ENCODE results near the gene FMO2. TPM values are rescaled to one million over a fixed set of nuclear protein-coding genes. Genes with fewer than 3 reads are reported as not detected.

The FMO2 gene, protein sequence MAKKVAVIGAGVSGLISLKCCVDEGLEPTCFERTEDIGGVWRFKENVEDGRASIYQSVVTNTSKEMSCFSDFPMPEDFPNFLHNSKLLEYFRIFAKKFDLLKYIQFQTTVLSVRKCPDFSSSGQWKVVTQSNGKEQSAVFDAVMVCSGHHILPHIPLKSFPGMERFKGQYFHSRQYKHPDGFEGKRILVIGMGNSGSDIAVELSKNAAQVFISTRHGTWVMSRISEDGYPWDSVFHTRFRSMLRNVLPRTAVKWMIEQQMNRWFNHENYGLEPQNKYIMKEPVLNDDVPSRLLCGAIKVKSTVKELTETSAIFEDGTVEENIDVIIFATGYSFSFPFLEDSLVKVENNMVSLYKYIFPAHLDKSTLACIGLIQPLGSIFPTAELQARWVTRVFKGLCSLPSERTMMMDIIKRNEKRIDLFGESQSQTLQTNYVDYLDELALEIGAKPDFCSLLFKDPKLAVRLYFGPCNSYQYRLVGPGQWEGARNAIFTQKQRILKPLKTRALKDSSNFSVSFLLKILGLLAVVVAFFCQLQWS
- not detected for total RNA-seq
- not detected for total RNA-seq (2013)

GRCh38 chr1:171185091-171185490, at the start of gene FMO2:
Gene FMO2 (plus strand): TSS chr1:171185300. CDS start chr1:171185714, 414 bp downstream.
- DNase-seq: no peak
- H3K27ac Mint-ChIP-seq: no peak within 1 kb of the TSS
- 90% methylated on average over 6 of the region's 6 CpGs for WGBS (ENCODE audit: insufficient coverage)
- no peaks in the 10 kb centered on the region for H3K9me3 Mint-ChIP-seq
- intact Hi-C loops (cut with micrococcal nuclease): no loop called here
- Histone ChIP-seq H3K9me3 (ENCODE audit: control insufficient read depth, insufficient read depth, low read length) (no peaks in the 10 kb centered on the region), H3K4me1 (ENCODE audit: control insufficient read depth, insufficient read depth, low read length) (no peaks in the 10 kb centered on the region), H3K36me3 (ENCODE audit: control insufficient read depth, insufficient read depth, low read length) (no peaks in the 10 kb centered on the region), H3K27ac (ENCODE audit: low read length) (no peak within 1 kb of the TSS), H3K27me3 (ENCODE audit: control insufficient read depth, insufficient read depth, low read length) (no peaks in the 10 kb centered on the region), H3K4me3 (ENCODE audit: low read length) (no peak within 1 kb of the TSS)
- H3K36me3 Mint-ChIP-seq: no peaks in the 10 kb centered on the region
- H3K4me1 Mint-ChIP-seq: no peaks in the 10 kb centered on the region
- TF ChIP-seq, protein P1, sequence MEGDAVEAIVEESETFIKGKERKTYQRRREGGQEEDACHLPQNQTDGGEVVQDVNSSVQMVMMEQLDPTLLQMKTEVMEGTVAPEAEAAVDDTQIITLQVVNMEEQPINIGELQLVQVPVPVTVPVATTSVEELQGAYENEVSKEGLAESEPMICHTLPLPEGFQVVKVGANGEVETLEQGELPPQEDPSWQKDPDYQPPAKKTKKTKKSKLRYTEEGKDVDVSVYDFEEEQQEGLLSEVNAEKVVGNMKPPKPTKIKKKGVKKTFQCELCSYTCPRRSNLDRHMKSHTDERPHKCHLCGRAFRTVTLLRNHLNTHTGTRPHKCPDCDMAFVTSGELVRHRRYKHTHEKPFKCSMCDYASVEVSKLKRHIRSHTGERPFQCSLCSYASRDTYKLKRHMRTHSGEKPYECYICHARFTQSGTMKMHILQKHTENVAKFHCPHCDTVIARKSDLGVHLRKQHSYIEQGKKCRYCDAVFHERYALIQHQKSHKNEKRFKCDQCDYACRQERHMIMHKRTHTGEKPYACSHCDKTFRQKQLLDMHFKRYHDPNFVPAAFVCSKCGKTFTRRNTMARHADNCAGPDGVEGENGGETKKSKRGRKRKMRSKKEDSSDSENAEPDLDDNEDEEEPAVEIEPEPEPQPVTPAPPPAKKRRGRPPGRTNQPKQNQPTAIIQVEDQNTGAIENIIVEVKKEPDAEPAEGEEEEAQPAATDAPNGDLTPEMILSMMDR (IDR thresholded peaks at IDR 0.05): no peak
- ATAC-seq: no peak
- H3K27me3 Mint-ChIP-seq (ENCODE audit: low read depth in 2 of 2): peaks cover 8 to 21% of the 10 kb centered on the region in 2 donors
- H3K4me3 Mint-ChIP-seq: no peak within 1 kb of the TSS

GRCh38 chr1:171137580-171137979, 47.5 kb upstream of the FMO2 start:
- no peaks in the 10 kb centered on the region for H3K4me1 ChIP-seq (ENCODE audit: control insufficient read depth, insufficient read depth, low read length)
- no peak overlapping the region for H3K4me3 Mint-ChIP-seq
- TF ChIP-seq, protein P1 (IDR thresholded peaks at IDR 0.05): no peak
- ATAC-seq (no peak), DNase-seq (no peak)
- no peaks in the 10 kb centered on the region for H3K9me3 Mint-ChIP-seq
- H3K27me3 Mint-ChIP-seq (ENCODE audit: low read depth in 2 of 2): peaks cover 4 to 11% of the 10 kb centered on the region in 2 donors
- H3K36me3 ChIP-seq (ENCODE audit: control insufficient read depth, insufficient read depth, low read length): no peaks in the 10 kb centered on the region
- H3K36me3 Mint-ChIP-seq: no peaks in the 10 kb centered on the region
- H3K27ac ChIP-seq (ENCODE audit: low read length): no peak overlapping the region
- 94% methylated on average over 1 of the region's 2 CpGs for WGBS (ENCODE audit: insufficient coverage)
- H3K27me3 ChIP-seq (ENCODE audit: control insufficient read depth, insufficient read depth, low read length): no peaks in the 10 kb centered on the region
- H3K9me3 ChIP-seq (ENCODE audit: control insufficient read depth, insufficient read depth, low read length): no peaks in the 10 kb centered on the region
- no peak overlapping the region for H3K4me3 ChIP-seq (ENCODE audit: low read length)
- H3K27ac Mint-ChIP-seq: no peak overlapping the region
- intact Hi-C loops (cut with micrococcal nuclease): no loop called here
- H3K4me1 Mint-ChIP-seq: no peaks in the 10 kb centered on the region

- Histone ChIP-seq H3K4me1 (ENCODE audit: control insufficient read depth, insufficient read depth, low read length) (no peaks in the 10 kb centered on the region), H3K27me3 (ENCODE audit: control insufficient read depth, insufficient read depth, low read length) (no peaks in the 10 kb centered on the region), H3K36me3 (ENCODE audit: control insufficient read depth, insufficient read depth, low read length) (no peaks in the 10 kb centered on the region), H3K9me3 (ENCODE audit: control insufficient read depth, insufficient read depth, low read length) (no peaks in the 10 kb centered on the region), H3K27ac (ENCODE audit: low read length) (no peak overlapping the region), H3K4me3 (ENCODE audit: low read length) (no peak overlapping the region)
- TF ChIP-seq, protein P1 (IDR thresholded peaks at IDR 0.05): no peak
- H3K27ac Mint-ChIP-seq: no peak overlapping the region
- intact Hi-C loops (cut with micrococcal nuclease): no loop called here
- H3K27me3 Mint-ChIP-seq (ENCODE audit: low read depth in 2 of 2): peaks cover 4 to 14% of the 10 kb centered on the region in 2 donors
- H3K9me3 Mint-ChIP-seq: no peaks in the 10 kb centered on the region
- ATAC-seq (no peak), DNase-seq (no peak)
- 93% methylated on average over 2 of the region's 2 CpGs for WGBS (ENCODE audit: insufficient coverage)
- H3K36me3 Mint-ChIP-seq: no peaks in the 10 kb centered on the region
- no peak overlapping the region for H3K4me3 Mint-ChIP-seq
- no peaks in the 10 kb centered on the region for H3K4me1 Mint-ChIP-seq
Measured at GRCh38 chr1:171138980-171139379, 46.1 kb upstream of the FMO2 start.
